Cardiac muscle cell (in vitro differentiated cells and primary cell): Measurements from ENCODE around the gene TXLNG. TPM values are rescaled to one million over a fixed set of nuclear protein-coding genes. Genes with fewer than 3 reads are reported as not detected.

Source experiments
- DNase-seq, 2 donors: peaks; one replicate each; pipeline versions ENCODE4 v3.0.0 to v3.0.0-alpha.2; 2010 to 2017; ENCODE audit warnings: low read depth in 1 of 2, low spot score in 1 of 2
- H3K27ac ChIP-seq: fragments of 200-600 bp; sonication (generic); 2 replicates; pipeline ENCODE4 v1.5.1; 2016
- H3K27me3 ChIP-seq: fragments of 200-600 bp; sonication (generic); 2 replicates; pipeline ENCODE4 v1.6.0; 2016; ENCODE audit warnings: control low read depth
- H3K36me3 ChIP-seq: fragments of 200-600 bp; sonication (generic); 2 replicates; pipeline ENCODE4 v1.5.1; 2016; ENCODE audit warnings: control low read depth
- H3K4me1 ChIP-seq: fragments of 200-600 bp; sonication (generic); 2 replicates; pipeline ENCODE4 v1.8.1; 2017; ENCODE audit warnings: low read depth, mild to moderate bottlenecking, mixed run types
- H3K4me3 ChIP-seq: fragments of 200-600 bp; sonication (generic); 2 replicates; pipeline ENCODE4 v1.5.1; 2016; ENCODE audit warnings: mild to moderate bottlenecking
- H3K9me3 ChIP-seq: fragments of 200-600 bp; sonication (generic); 2 replicates; pipeline ENCODE4 v1.5.1; 2017; ENCODE audit warnings: low read depth, mild to moderate bottlenecking, control low read depth
- CTCF ChIP-seq: IDR thresholded peaks from 2 replicates; pipeline ENCODE4 v1.5.1; 2012; ENCODE audit warnings: low read depth, mild to moderate bottlenecking, low read length
- polyA plus RNA-seq: library from polyadenylated mRNA; unstranded; fragments of >200 nt; fragmentation: Nextera tagmentation; extraction: Ambion mirVana; gene quantifications from 2 replicates; pipeline ENCODE4 v1.2.1, GENCODE V29; 2016
- total RNA-seq: library from RNA; depleted of rRNA; stranded (reverse); fragments of >200 nt; gene quantifications from 2 replicates; pipeline ENCODE4 v1.2.3, GENCODE V29; 2016

Gene TXLNG
- total and polyA plus RNA-seq, 2 experiments from 2014 or later = 12.4 to 16.8 TPM

- DNase-seq = no peak
- TF ChIP-seq CTCF = no peak
- no peaks in the 10 kb centered on the region for H3K27me3 ChIP-seq
- H3K27ac ChIP-seq = no peak overlapping the region
- H3K9me3 ChIP-seq = no peaks in the 10 kb centered on the region
- H3K4me1 ChIP-seq = no peaks in the 10 kb centered on the region
- H3K4me3 ChIP-seq = no peak overlapping the region
- peaks cover 81% of the 10 kb centered on the region for H3K36me3 ChIP-seq
Observed at GRCh38 chrX:16848541-16848940, 62.3 kb downstream of the TXLNG start.

- no peak for TF ChIP-seq CTCF
- Histone ChIP-seq H3K27ac (no peak overlapping the region), H3K4me3 (no peak overlapping the region), H3K4me1 (no peaks in the 10 kb centered on the region), H3K36me3 (peaks cover 79% of the 10 kb centered on the region), H3K9me3 (no peaks in the 10 kb centered on the region), H3K27me3 (no peaks in the 10 kb centered on the region)
- no peak for DNase-seq
Observed at GRCh38 chrX:16851421-16851820, 65.2 kb downstream of the TXLNG start.

GRCh38 chrX:16851827-16852226 lies 65.6 kb downstream of the TXLNG start:
- TF ChIP-seq CTCF = no peak
- Histone ChIP-seq H3K36me3 (peaks cover 79% of the 10 kb centered on the region), H3K4me3 (no peak overlapping the region), H3K27me3 (no peaks in the 10 kb centered on the region), H3K27ac (no peak overlapping the region), H3K9me3 (no peaks in the 10 kb centered on the region), H3K4me1 (no peaks in the 10 kb centered on the region)
- no peak for DNase-seq

GRCh38 chrX:16852617-16853179 lies 66.4 kb downstream of the TXLNG start:
- Histone ChIP-seq H3K36me3 (peaks cover 81% of the 10 kb centered on the region), H3K4me3 (no peak overlapping the region), H3K27me3 (no peaks in the 10 kb centered on the region), H3K4me1 (no peaks in the 10 kb centered on the region), H3K9me3 (no peaks in the 10 kb centered on the region), H3K27ac (peak overlapping the region; percentile 36)
- no peak for TF ChIP-seq CTCF
- DNase-seq = no peak

GRCh38 chrX:16853537-16853936 lies 67.3 kb downstream of the TXLNG start:
- no peaks in the 10 kb centered on the region for H3K9me3 ChIP-seq
- peaks cover 79% of the 10 kb centered on the region for H3K36me3 ChIP-seq
- no peak overlapping the region for H3K27ac ChIP-seq
- TF ChIP-seq CTCF = no peak
- H3K4me1 ChIP-seq = no peaks in the 10 kb centered on the region
- no peak overlapping the region for H3K4me3 ChIP-seq
- H3K27me3 ChIP-seq = no peaks in the 10 kb centered on the region
- no peak for DNase-seq
